HepG2 (cell line): ENCODE data around the gene NID1. TPM values are rescaled to one million over a fixed set of nuclear protein-coding genes. Genes with fewer than 3 reads are reported as not detected.

Experiments used
- ARID2 ChIP-seq: sonication (generic); formaldehyde crosslinking; IDR thresholded peaks from 2 replicates; pipeline ENCODE4 v1.8.1; 2022; ENCODE audit warnings: mild to moderate bottlenecking, missing genetic modification reagents, borderline replicate concordance
- CENPX ChIP-seq: sonication (generic); formaldehyde crosslinking; IDR thresholded peaks from 2 replicates; pipeline ENCODE4 v1.9.0; 2021; ENCODE audit warnings: mild to moderate bottlenecking, missing genetic modification reagents, moderate library complexity
- CHD2 ChIP-seq: IDR thresholded peaks from 2 replicates; pipeline ENCODE4 v1.6.1; 2011; ENCODE audit warnings: low read depth, low read length, improper control_type of control experiment
- EZH2 ChIP-seq: conservative IDR thresholded peaks from 2 replicates; pipeline ENCODE4 v1.6.1; 2012; ENCODE audit warnings: mild to moderate bottlenecking, low read depth, low read length, moderate library complexity
- FOSL1 ChIP-seq: sonication (generic); formaldehyde crosslinking; IDR thresholded peaks from 2 replicates; pipeline ENCODE4 v1.9.0; 2021; ENCODE audit warnings: missing genetic modification reagents, borderline replicate concordance
- HBP1 ChIP-seq: IDR thresholded peaks from 2 replicates; pipeline ENCODE4 v1.6.1; 2016; ENCODE audit warnings: low read depth, control low read depth
- HINFP ChIP-seq: sonication (generic); formaldehyde crosslinking; IDR thresholded peaks from 2 replicates; pipeline ENCODE4 v1.4.0; 2020; ENCODE audit warnings: low read depth, mild to moderate bottlenecking, missing genetic modification reagents
- HMGA1 ChIP-seq: sonication (generic); formaldehyde crosslinking; conservative IDR thresholded peaks from 2 replicates; pipeline ENCODE4 v1.4.0; 2020; ENCODE audit warnings: missing genetic modification reagents
- NFAT5 ChIP-seq: sonication (generic); formaldehyde crosslinking; IDR thresholded peaks from 2 replicates; pipeline ENCODE4 v1.4.0; 2020; ENCODE audit warnings: missing genetic modification reagents
- PHF21A ChIP-seq: sonication (generic); formaldehyde crosslinking; IDR thresholded peaks from 2 replicates; pipeline ENCODE4 v1.5.0; 2020; ENCODE audit warnings: mild to moderate bottlenecking, missing genetic modification reagents
- RAD21 ChIP-seq: fragments of 450-650 bp; formaldehyde crosslinking; IDR thresholded peaks from 2 replicates; pipeline ENCODE4 v1.5.0; 2020; ENCODE audit warnings: mild to moderate bottlenecking
- RARA ChIP-seq: IDR thresholded peaks from 2 replicates; pipeline ENCODE4 v1.6.1; 2016; ENCODE audit warnings: missing genetic modification reagents, missing compliant biosample characterization
- REPIN1 ChIP-seq: sonication (generic); formaldehyde crosslinking; IDR thresholded peaks from 2 replicates; pipeline ENCODE4 v1.8.0; 2022; ENCODE audit warnings: missing genetic modification reagents, low read depth, mild to moderate bottlenecking, borderline replicate concordance
- SMYD3 ChIP-seq: sonication (generic); formaldehyde crosslinking; IDR thresholded peaks from 2 replicates; pipeline ENCODE4 v1.8.1; 2023; ENCODE audit warnings: mild to moderate bottlenecking, missing genetic modification reagents
- TRIM24 ChIP-seq: sonication (generic); formaldehyde crosslinking; IDR thresholded peaks from 2 replicates; pipeline ENCODE4 v1.8.0; 2022; ENCODE audit warnings: mild to moderate bottlenecking, missing genetic modification reagents
- ZNF740 ChIP-seq: sonication (generic); formaldehyde crosslinking; IDR thresholded peaks from 2 replicates; pipeline ENCODE4 v1.4.0; 2020; ENCODE audit warnings: missing genetic modification reagents
- ZSCAN12 ChIP-seq: sonication (generic); formaldehyde crosslinking; IDR thresholded peaks from 2 replicates; pipeline ENCODE4 v1.9.0; 2021; ENCODE audit warnings: mild to moderate bottlenecking, missing genetic modification reagents
- ZSCAN20 ChIP-seq: sonication (generic); formaldehyde crosslinking; IDR thresholded peaks from 2 replicates; pipeline ENCODE4 v1.4.0; 2020; ENCODE audit warnings: missing genetic modification reagents, mild to moderate bottlenecking, borderline replicate concordance
- polyA plus RNA-seq, 8 experiments: library from polyadenylated mRNA; depleted of rRNA in 3 of 8; stranded (reverse) in 7 of 8; unstranded in 1 of 8; fragments of >200 nt; fragmentation: Illumina TruSeq in 4 of 8; extraction: Trizol in 4 of 8; gene quantifications; 2 replicates each; pipeline versions ENCODE4 v1.2.1 to v1.2.3, GENCODE V29; 2011 to 2016; ENCODE audit warnings: low read depth in 4 of 8, missing spikeins in 1 of 8, mixed read lengths in 1 of 8; ENCODE audit not compliant: insufficient read depth in 1 of 8
- total RNA-seq, 5 experiments: library from RNA; depleted of rRNA; stranded (reverse); fragments of >200 nt; fragmentation: Illumina TruSeq; extraction: Trizol; gene quantifications; 2 replicates each; pipeline ENCODE4 v1.2.3, GENCODE V29; 2016; ENCODE audit warnings: low read depth in 1 of 5

Gene NID1
- total and polyA plus RNA-seq, 2 of the 13 experiments (the other 11 are each of a cell fraction or from before 2014, with no cell fraction given): 50.2 to 56.1 TPM

- TF ChIP-seq TRIM24 (CRISPR knock-in tag) (0 out of 2 replicates have a peak, but pooled peaks have one; percentile 51), FOSL1 (CRISPR knock-in tag) (peak; percentile 48; the same call in 1 of the 2 replicates), HINFP (CRISPR knock-in tag) (peak; percentile 86; the same call in 1 of the 2 replicates), PHF21A (CRISPR knock-in tag) (peak; percentile 94), RAD21 (CRISPR knock-in tag) (no peak; the same call in 1 of the 2 replicates), REPIN1 (CRISPR knock-in tag) (no peak; the same call in 1 of the 2 replicates), RARA (CRISPR knock-in tag) (peak; percentile 73), ARID2 (CRISPR knock-in tag) (no peak; the same call in 1 of the 2 replicates), ZNF740 (CRISPR knock-in tag) (no peak), NFAT5 (peak; percentile 83), CENPX (CRISPR knock-in tag) (no peak), ZSCAN12 (CRISPR knock-in tag) (peak; percentile 94), ZSCAN20 (CRISPR knock-in tag) (peak; percentile 94), HBP1 (CRISPR knock-in tag) (peak; percentile 21; the same call in 1 of the 2 replicates), HMGA1 (CRISPR knock-in tag) (no peak), CHD2 (peak; percentile 32; the same call in 1 of the 2 replicates), SMYD3 (peak; percentile 76; the same call in 1 of the 2 replicates), EZH2 (no peak)
These were observed 794 bp downstream of the NID1 start (continued) for GRCh38 chr1:236063919-236064673.
